ENCODE data around the gene TGIF1. TPM values are rescaled to one million over a fixed set of nuclear protein-coding genes. Genes with fewer than 3 reads are reported as not detected.
A peak's percentile ranks its signal among the peaks of the same experiment; 100 is the strongest.

TGIF1 gene
- total and polyA plus RNA-seq, 9 of the 15 experiments (the other 6 are each of a cell fraction or from before 2014, with no cell fraction given) = 16.1 to 77.7 (median 44.6) TPM

- TF ChIP-seq ATF3 (IDR thresholded peaks at IDR 0.05) (no peak), ATF3 (CRISPR knock-in tag; conservative IDR thresholded peaks at IDR 0.05) (no peak), MYBL2 (IDR thresholded peaks at IDR 0.05; ENCODE audit: low read depth) (no peak), MYBL2 (CRISPR knock-in tag; IDR thresholded peaks at IDR 0.05; ENCODE audit: borderline replicate concordance) (no peak)
Observed at GRCh38 chr18:3444296-3444695, 5.7 kb upstream of the TGIF1 start (continued).

- Histone ChIP-seq H3K9me3 (replicated peaks; ENCODE audit: control insufficient read depth, insufficient read depth, low read depth, low read length) (no peaks in the 10 kb centered on the region), H3K4me3 (no peak overlapping the region), H3K9ac (ENCODE audit: insufficient read depth in 1 of 2, low read depth in 2 of 2, low read length in 2 of 2) (peak overlapping the region; percentile 3 to 14; a peak in 2 of 4 replicates), H3K27me3 (ENCODE audit: control insufficient read depth in 2 of 2, insufficient read depth in 2 of 2, low read length in 2 of 2) (no peaks in the 10 kb centered on the region), H3K27ac (ENCODE audit: extremely low read depth, low read depth, low read length) (peak overlapping the region; percentile 56; the same call in 2 of the 3 replicates), H3K9me1 (ENCODE audit: control insufficient read depth, insufficient read depth, low read length) (no peaks in the 10 kb centered on the region), H3K4me1 (replicated peaks in 1 of 2; ENCODE audit: control insufficient read depth in 2 of 2, insufficient read depth in 2 of 2, low read length in 2 of 2) (peaks cover 33 to 40% of the 10 kb centered on the region in 2 experiments), H3K79me2 (ENCODE audit: control insufficient read depth, insufficient read depth, low read length) (peaks cover 33% of the 10 kb centered on the region), H3K36me3 (ENCODE audit: control insufficient read depth, insufficient read depth, low read length) (no peaks in the 10 kb centered on the region), H2AFZ (ENCODE audit: low read depth, low read length) (peak overlapping the region; percentile 78), H4K20me1 (replicated peaks; ENCODE audit: control insufficient read depth, insufficient read depth, low read length) (no peaks in the 10 kb centered on the region), H3K4me2 (ENCODE audit: insufficient read depth, low read length) (peak overlapping the region; percentile 30; the same call in 1 of the 2 replicates)
- intact Hi-C loops (cut with micrococcal nuclease) (no loop called here), in situ Hi-C loops (cut with MboI) (no loop called here)
- 28% methylated on average over 5 of the region's 5 CpGs for WGBS (ENCODE audit: insufficient coverage, low coverage, missing lambda C conversion rate)
- POLR2A ChIA-PET = interaction anchor here (0.6 to 1.4 kb wide), 4 partner anchors 10 to 740 kb away, joined by 3 to 5 read pairs (median 3); no protein-coding TSS in a partner anchor
- ATAC-seq (no peak), FAIRE-seq (no peak), DNase-seq (ENCODE audit: extremely low read depth in 1 of 4, low spot score in 3 of 4) (peak in 1 of 4 experiments; percentile 58)
- CTCF ChIA-PET (ENCODE audit: low intra/inter-chr PET ratio) = no interaction called here
- BruUV-seq (replicated peaks) = no TSS peak
- no peak for TF ChIP-seq ZNF57 (CRISPR knock-in tag; IDR thresholded peaks at IDR 0.05)
- no peak for TF ChIP-seq ZNF740 (CRISPR knock-in tag; IDR thresholded peaks at IDR 0.05)
- TF ChIP-seq ZNF740 (tag; IDR thresholded peaks at IDR 0.05) = no peak
- TF ChIP-seq HSF4 (CRISPR knock-in tag; IDR thresholded peaks at IDR 0.05; ENCODE audit: borderline replicate concordance) = no peak
- TF ChIP-seq ID3 (CRISPR knock-in tag; IDR thresholded peaks at IDR 0.05) = no peak
- TF ChIP-seq ID3 (tag; IDR thresholded peaks at IDR 0.05) = 0 out of 2 replicates have a peak, but pooled peaks have one; percentile 53
- 0 out of 2 replicates have a peak, but pooled peaks have one; percentile 17 for TF ChIP-seq ZNF511 (CRISPR knock-in tag; IDR thresholded peaks at IDR 0.05)
- TF ChIP-seq BACH1 (tag; IDR thresholded peaks at IDR 0.05) = no peak
- no peak for TF ChIP-seq NCOA1 (IDR thresholded peaks at IDR 0.05; ENCODE audit: low read depth)
- no peak for TF ChIP-seq CREB3L1 (IDR thresholded peaks at IDR 0.05; ENCODE audit: borderline replicate concordance, low read depth)
- TF ChIP-seq SMARCA4 (IDR thresholded peaks at IDR 0.05) = no peak
- TF ChIP-seq PKNOX1 (IDR thresholded peaks at IDR 0.05) = no peak
Observed at GRCh38 chr18:3444954-3445353, 5.0 kb upstream of the TGIF1 start.

All from K562 (cell line).